Testis (tissue), 3 donors: ENCODE measurements around the gene POT1. TPM values are rescaled to one million over a fixed set of nuclear protein-coding genes. Genes with fewer than 3 reads are reported as not detected.

Experiments
- DNase-seq: peaks from one replicate; pipeline ENCODE4 v3.0.0-alpha.2; 2019
- H3K27ac ChIP-seq, 2 donors: fragments of 200-600 bp; sonication (generic); one replicate each; pipeline ENCODE4 v1.5.1; 2019
- H3K27me3 ChIP-seq: fragments of 200-600 bp; sonication (generic); one replicate; pipeline ENCODE4 v1.5.1; 2019
- H3K36me3 ChIP-seq: fragments of 200-600 bp; sonication (generic); one replicate; pipeline ENCODE4 v1.5.1; 2017; ENCODE audit warnings: low read depth; ENCODE audit errors: missing control alignments
- H3K4me1 ChIP-seq: fragments of 200-600 bp; sonication (generic); one replicate; pipeline ENCODE4 v1.5.1; 2019
- H3K4me3 ChIP-seq, 2 donors: fragments of 200-600 bp; sonication (generic); one replicate each; pipeline ENCODE4 v1.5.1; 2017 to 2019
- H3K9me3 ChIP-seq: fragments of 200-600 bp; sonication (generic); one replicate; pipeline ENCODE4 v1.5.1; 2017
- POLR2A ChIP-seq: fragments of 450-650 bp; IDR thresholded peaks from one replicate; pipeline ENCODE4 v1.6.1; 2017; ENCODE audit warnings: antibody characterized with exemption, mild to moderate bottlenecking, moderate library complexity
- WGBS, 2 donors: methylation state at CpG; one replicate each; pipeline ENCODE4 v1.1.5; 2018; 5-methylcytosine and 5-hydroxymethylcytosine counted together
- intact Hi-C: fragments of 100-400 bp; cut with DNase I; formaldehyde crosslinking; loops from one replicate; pipeline ENCODE4 v1.15.1; 2023; ENCODE audit warnings: low total_unique reads
- polyA plus RNA-seq: library from polyadenylated mRNA; stranded (reverse); fragments of 350-450 nt; fragmentation: Illumina TruSeq; extraction: RNeasy Lipid Tissue Mini Kit (QIAGEN cat#74804); gene quantifications from one replicate; pipeline ENCODE4 v1.2.3, GENCODE V29; 2014; ENCODE audit warnings: low read depth, low replicate concordance; ENCODE audit not compliant: insufficient read depth
- total RNA-seq, 2 donors: library from RNA; depleted of rRNA; stranded (reverse); fragments of >200 nt; gene quantifications; one replicate each; pipeline ENCODE4 v1.2.3, GENCODE V29; 2016
- TF ChIP-seq, protein P1 (sequence below), 3 experiments: fragments of 450-650 bp in 2 of 3; fragments of 200-600 bp in 1 of 3; sonication (generic) in 1 of 3; IDR thresholded peaks; one replicate each; pipeline ENCODE4 v1.5.1; 2016 to 2019; ENCODE audit warnings: antibody characterized with exemption in 3 of 3, mild to moderate bottlenecking in 2 of 3, moderate library complexity in 1 of 3

The POT1 gene
- total and polyA plus RNA-seq, 3 donors from 2014 or later = 28.9 to 64.3 (median 58.4) TPM

DNA sequence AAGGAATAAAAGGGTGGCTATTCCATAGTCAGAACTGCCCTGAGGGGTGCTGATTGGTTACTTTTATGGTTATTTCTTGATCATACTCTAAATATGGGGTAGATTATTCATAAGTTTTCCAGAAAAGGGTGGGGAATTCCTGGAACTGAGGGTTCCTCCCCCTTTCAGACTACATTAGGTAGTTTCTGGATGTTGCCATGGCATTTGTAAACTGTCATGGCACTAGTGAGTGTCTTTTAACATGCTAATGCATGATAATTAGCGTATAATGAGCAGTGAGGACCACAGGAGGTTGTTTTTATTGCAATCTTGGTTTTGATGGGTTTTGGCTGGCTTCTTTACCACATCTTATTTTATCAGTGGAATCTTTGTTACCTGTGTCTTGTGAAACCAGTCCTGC lies 26.5 kb upstream of the POT1 start:
- no peak for TF ChIP-seq POLR2A
- TF ChIP-seq, protein P1, sequence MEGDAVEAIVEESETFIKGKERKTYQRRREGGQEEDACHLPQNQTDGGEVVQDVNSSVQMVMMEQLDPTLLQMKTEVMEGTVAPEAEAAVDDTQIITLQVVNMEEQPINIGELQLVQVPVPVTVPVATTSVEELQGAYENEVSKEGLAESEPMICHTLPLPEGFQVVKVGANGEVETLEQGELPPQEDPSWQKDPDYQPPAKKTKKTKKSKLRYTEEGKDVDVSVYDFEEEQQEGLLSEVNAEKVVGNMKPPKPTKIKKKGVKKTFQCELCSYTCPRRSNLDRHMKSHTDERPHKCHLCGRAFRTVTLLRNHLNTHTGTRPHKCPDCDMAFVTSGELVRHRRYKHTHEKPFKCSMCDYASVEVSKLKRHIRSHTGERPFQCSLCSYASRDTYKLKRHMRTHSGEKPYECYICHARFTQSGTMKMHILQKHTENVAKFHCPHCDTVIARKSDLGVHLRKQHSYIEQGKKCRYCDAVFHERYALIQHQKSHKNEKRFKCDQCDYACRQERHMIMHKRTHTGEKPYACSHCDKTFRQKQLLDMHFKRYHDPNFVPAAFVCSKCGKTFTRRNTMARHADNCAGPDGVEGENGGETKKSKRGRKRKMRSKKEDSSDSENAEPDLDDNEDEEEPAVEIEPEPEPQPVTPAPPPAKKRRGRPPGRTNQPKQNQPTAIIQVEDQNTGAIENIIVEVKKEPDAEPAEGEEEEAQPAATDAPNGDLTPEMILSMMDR (IDR thresholded peaks at IDR 0.05) = no peak
- 76 to 96% methylated on average over 1 of the region's 1 CpG for WGBS, 2 donors
- no peaks in the 10 kb centered on the region for H3K27me3 ChIP-seq
- no peaks in the 10 kb centered on the region for H3K4me1 ChIP-seq
- intact Hi-C loops = no loop called here
- no peak overlapping the region for H3K27ac ChIP-seq
- H3K9me3 ChIP-seq = no peaks in the 10 kb centered on the region
- H3K4me3 ChIP-seq = no peak overlapping the region
- no peak for DNase-seq
- no peaks in the 10 kb centered on the region for H3K36me3 ChIP-seq

DNA sequence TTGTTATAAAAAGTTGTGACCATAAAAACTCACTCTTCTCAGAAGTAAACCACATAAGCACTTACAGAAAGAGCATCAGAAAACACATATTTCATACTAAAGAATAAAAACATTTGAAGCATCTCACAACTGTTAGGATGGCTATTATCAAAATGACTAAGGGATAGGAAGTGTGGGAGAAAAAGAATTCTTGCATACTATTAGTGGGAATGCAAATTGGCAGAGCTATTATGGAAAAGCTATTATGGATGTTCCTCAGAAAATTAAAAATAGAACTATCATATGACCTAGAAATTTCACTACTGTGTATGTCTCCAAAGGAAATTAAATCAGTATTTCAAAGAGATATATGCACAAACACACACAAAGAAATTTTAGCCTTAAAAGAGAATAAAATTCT lies 25.2 kb upstream of the POT1 start:
- no peaks in the 10 kb centered on the region for H3K27me3 ChIP-seq
- no peaks in the 10 kb centered on the region for H3K36me3 ChIP-seq
- H3K4me3 ChIP-seq = no peak overlapping the region
- H3K4me1 ChIP-seq = no peaks in the 10 kb centered on the region
- DNase-seq = no peak
- H3K9me3 ChIP-seq = no peaks in the 10 kb centered on the region
- TF ChIP-seq, protein P1 (IDR thresholded peaks at IDR 0.05) = no peak
- no peak for TF ChIP-seq POLR2A
- intact Hi-C loops = no loop called here
- no peak overlapping the region for H3K27ac ChIP-seq

DNA sequence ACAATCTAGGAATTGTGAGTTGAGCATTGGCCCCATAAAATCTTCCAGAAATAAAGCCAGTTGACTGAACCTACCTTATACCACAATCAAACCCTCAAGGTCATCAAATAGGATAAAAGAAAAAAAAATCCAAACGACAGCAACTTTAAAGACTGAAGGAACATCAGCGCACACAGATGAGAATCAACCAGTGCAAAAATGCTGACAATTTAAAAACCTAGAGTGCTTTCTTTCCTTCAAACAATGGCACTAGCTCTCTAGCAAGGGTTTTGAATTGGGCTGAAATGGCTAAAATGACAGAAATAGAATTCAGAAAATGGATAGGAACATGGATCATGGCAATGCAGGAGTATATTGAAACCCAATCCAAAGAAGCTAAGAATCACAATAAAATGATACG lies 16.1 kb upstream of the POT1 start:
- Histone ChIP-seq H3K27ac (no peak overlapping the region), H3K27me3 (no peaks in the 10 kb centered on the region), H3K4me3 (no peak overlapping the region), H3K36me3 (no peaks in the 10 kb centered on the region), H3K9me3 (no peaks in the 10 kb centered on the region), H3K4me1 (no peaks in the 10 kb centered on the region)
- DNase-seq = no peak
- TF ChIP-seq, protein P1 (IDR thresholded peaks at IDR 0.05) = no peak
- no peak for TF ChIP-seq POLR2A
- intact Hi-C loops = no loop called here
- 90 to 93% methylated on average over 3 of the region's 3 CpGs for WGBS, 2 donors

DNA sequence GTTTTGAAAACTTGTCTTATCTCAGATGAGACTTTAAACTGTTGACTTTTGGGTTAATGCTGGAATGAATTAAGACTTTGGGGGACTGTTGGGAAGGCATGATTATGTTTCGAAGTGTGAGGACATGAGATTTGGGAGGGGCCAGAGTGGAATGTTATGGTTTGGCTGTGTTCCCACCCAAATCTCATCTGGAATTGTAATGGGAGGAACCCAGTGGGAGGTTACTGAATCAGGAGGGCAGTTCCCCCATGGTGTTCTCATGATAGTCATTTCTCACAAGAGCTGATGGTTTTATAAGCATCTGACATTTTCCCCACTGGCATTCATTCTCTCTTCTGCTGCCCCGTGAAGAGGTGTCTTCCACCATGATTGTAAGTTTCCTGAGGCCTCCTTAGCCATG lies 13.8 kb upstream of the POT1 start:
- Histone ChIP-seq H3K4me1 (no peaks in the 10 kb centered on the region), H3K36me3 (no peaks in the 10 kb centered on the region), H3K27ac (no peak overlapping the region), H3K27me3 (no peaks in the 10 kb centered on the region), H3K4me3 (no peak overlapping the region), H3K9me3 (no peaks in the 10 kb centered on the region)
- TF ChIP-seq, protein P1 (IDR thresholded peaks at IDR 0.05) = no peak
- no peak for TF ChIP-seq POLR2A
- intact Hi-C loops = no loop called here
- WGBS, 2 donors = 81 to 86% methylated on average over 2 of the region's 2 CpGs
- DNase-seq = no peak

DNA sequence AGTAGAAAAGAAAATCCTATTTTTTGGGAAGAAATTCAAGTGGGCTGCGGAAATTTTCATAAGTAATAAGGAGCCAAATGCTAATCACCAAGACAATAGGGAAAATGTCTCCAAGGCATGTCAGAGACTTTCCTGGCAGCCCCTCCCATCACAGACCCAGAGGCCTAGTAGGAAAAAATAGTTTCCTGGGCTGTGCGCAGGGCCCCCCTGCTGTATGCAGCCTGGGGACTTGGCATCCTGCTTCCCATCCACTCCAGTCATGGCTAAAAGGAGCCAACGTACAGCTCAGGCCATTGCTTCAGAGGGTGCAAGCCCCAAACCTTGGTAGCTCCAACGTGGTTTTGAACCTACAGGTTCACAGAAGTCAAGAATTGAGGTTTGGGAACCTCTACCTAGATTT lies 12.8 kb upstream of the POT1 start:
- Histone ChIP-seq H3K4me1 (no peaks in the 10 kb centered on the region), H3K4me3 (no peak overlapping the region), H3K9me3 (no peaks in the 10 kb centered on the region), H3K36me3 (no peaks in the 10 kb centered on the region), H3K27ac (no peak overlapping the region), H3K27me3 (no peaks in the 10 kb centered on the region)
- DNase-seq = no peak
- WGBS, 2 donors = 87 to 89% methylated on average over 4 of the region's 4 CpGs
- intact Hi-C loops = no loop called here
- TF ChIP-seq, protein P1 (IDR thresholded peaks at IDR 0.05) = no peak
